ENCODE results near the gene RFX1.
"Not testable (repeated sequence)": the region's sequence is repeated elsewhere in the genome, so short reads cannot be mapped to it uniquely, and the experiment has no call there.

The RFX1 gene

DNA sequence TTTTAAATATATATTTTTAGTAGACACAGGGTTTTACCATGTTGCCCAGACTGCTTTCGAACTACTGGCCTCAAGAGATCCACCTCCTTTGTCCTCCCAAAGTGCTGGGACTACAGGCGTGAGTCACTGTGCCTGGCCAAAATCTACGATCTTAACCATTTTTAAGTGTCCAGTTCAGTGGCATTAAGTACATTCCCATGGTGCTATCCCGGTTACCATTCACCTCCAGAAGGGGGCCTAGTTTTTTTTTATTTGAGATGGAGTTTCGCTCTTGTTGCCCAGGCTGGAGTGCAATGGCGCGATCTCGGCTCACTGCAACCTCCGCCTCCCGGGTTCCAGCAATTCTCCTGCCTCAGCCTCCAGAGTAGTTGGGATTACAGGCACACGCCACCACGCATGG is 29.0 kb upstream of the RFX1 start:
- H3K27ac Mint-ChIP-seq, H3K27me3 Mint-ChIP-seq, H3K9me3 Mint-ChIP-seq, H3K4me3 Mint-ChIP-seq: not testable (repeated sequence)
- Mint-ChIP-seq H3K36me3 (ENCODE audit: low read depth) (peaks cover 28% of the 10 kb centered on the region), H3K4me1 (ENCODE audit: low read depth) (peaks cover 22% of the 10 kb centered on the region)

DNA sequence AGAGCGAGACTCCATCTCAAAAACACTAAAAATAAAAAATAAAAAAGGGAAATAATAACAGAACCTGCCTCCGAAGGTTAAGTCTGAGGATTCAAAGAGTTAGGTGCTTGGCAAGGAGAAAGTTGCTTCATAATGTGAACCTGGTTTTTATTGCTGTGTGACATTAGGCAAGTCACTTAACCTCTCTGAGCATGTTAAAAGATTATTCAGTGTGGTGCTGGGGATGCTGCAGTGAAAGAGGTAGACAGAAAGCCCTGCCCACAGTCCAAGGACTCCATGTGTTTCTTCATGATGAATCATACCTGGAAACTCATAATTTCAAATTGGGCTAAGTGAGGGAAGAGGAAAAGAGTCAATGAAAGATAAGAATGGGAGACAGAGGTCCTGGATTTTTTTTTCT is 27.8 kb upstream of the RFX1 start:
- no peaks in the 10 kb centered on the region for H3K9me3 Mint-ChIP-seq
- H3K36me3 Mint-ChIP-seq (ENCODE audit: low read depth) = peaks cover 25% of the 10 kb centered on the region
- H3K27ac Mint-ChIP-seq = peak overlapping the region; percentile 31
- no peaks in the 10 kb centered on the region for H3K27me3 Mint-ChIP-seq
- peak overlapping the region; percentile 27 for H3K4me3 Mint-ChIP-seq
- peaks cover 22% of the 10 kb centered on the region for H3K4me1 Mint-ChIP-seq (ENCODE audit: low read depth)

DNA sequence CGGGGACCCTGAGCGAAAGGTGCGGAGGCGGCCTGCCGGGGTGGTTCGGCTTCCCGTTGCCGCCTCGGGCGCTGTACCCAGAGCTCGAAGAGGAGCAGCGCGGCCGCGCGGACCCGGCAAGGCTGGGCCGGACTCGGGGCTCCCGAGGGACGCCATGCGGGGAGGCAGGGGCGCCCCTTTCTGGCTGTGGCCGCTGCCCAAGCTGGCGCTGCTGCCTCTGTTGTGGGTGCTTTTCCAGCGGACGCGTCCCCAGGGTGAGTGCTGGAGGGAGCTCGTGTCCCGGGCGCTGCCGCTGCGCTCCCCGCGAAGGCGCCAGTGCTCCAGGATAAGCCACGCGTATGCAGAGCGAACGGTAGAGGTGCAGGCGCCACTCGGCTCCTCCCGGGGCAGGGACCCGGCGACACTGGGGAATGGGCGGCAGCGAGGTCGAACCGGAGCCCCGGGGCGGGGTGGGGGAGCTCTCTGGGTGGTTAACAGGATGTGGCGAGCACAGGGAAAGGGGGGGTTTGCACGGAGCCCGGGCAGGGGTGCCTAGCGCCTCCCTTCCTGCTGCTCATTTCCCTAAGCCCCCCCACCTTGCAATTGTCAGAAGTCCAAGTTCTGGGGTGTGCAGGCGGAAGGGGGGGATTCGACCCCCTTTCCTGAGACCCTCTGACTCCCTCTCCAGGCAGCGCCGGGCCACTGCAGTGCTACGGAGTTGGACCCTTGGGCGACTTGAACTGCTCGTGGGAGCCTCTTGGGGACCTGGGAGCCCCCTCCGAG is 25.8 kb upstream of the RFX1 start, which contains the start of gene IL27RA:
Gene IL27RA (plus strand): TSS at position 44 of the 762 bp plus-strand sequence. CDS start 111 bp downstream, at position 155.
- H3K9me3 Mint-ChIP-seq = no peaks in the 10 kb centered on the region
- H3K4me1 Mint-ChIP-seq (ENCODE audit: low read depth) = peaks cover 22% of the 10 kb centered on the region

DNA sequence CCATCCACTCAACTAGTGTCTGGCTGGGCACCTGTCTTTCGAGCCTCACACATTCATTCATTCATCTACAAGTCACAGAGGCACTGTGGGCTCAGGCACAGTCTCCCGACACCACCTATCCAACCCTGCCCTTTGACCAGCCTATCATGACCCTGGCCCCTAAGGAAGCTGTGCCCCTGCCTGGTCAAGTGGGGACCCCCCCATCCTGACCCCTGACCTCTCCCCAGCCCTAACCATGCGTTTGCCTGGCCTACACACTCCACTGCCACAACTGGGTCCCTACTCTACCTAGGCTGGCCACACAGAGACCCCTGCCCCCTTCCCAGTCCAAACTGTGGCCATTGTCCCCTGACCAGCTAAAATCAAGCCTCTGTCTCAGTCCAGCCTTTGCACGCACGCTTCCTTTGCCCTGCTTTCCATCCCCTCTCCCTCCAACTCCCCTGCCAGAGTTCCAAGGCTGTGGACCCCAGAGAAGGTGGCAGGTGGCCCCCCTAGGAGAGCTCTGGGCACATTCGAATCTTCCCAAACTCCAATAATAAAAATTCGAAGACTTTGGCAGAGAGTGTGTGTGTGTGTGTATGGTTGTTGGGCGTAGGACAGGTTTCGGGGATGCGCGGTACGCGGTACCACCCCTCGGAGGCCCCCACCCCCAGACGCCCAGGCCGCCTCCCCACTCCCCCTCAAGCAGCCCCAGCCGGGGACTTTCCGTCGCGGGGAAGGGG is 25.0 kb upstream of the RFX1 start:
- Mint-ChIP-seq H3K27me3 (no peaks in the 10 kb centered on the region), H3K4me1 (ENCODE audit: low read depth) (peaks cover 21% of the 10 kb centered on the region), H3K27ac (peak overlapping the region; percentile 90), H3K4me3 (peak overlapping the region; percentile 88), H3K36me3 (ENCODE audit: low read depth) (peaks cover 12% of the 10 kb centered on the region), H3K9me3 (no peaks in the 10 kb centered on the region)

More for the DNA sequence above, 25.8 kb upstream of the RFX1 start, which contains the start of gene IL27RA:
- Mint-ChIP-seq H3K36me3 (ENCODE audit: low read depth) (peaks cover 16% of the 10 kb centered on the region), H3K27me3 (no peaks in the 10 kb centered on the region), H3K27ac (peak within 1 kb of the TSS; percentile 90), H3K4me3 (peak within 1 kb of the TSS; percentile 88)

DNA sequence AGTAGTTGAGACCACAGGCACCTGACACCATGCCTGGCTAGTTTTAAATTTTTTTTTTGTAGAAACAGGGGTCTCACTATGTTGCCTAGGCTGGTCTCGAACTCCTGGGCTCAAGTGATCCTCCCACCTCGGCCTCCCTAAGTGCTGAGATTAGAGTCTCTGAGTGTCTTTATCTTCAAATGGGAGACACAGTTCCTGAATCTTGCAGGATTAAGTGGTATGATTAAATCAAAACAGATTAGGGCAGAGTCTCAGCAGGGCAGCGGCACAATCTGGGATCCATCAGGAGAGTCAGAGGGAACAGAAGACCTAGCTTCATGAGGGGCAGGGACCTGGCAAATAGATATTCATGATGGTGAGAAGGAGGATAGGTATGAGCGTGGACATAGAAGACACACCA is 22.8 kb upstream of the RFX1 start:
- H3K9me3 Mint-ChIP-seq = no peaks in the 10 kb centered on the region
- H3K36me3 Mint-ChIP-seq (ENCODE audit: low read depth) = peaks cover 5% of the 10 kb centered on the region
- peaks cover 17% of the 10 kb centered on the region for H3K4me1 Mint-ChIP-seq (ENCODE audit: low read depth)
- no peak overlapping the region for H3K4me3 Mint-ChIP-seq
- H3K27me3 Mint-ChIP-seq = no peaks in the 10 kb centered on the region
- H3K27ac Mint-ChIP-seq = no peak overlapping the region

DNA sequence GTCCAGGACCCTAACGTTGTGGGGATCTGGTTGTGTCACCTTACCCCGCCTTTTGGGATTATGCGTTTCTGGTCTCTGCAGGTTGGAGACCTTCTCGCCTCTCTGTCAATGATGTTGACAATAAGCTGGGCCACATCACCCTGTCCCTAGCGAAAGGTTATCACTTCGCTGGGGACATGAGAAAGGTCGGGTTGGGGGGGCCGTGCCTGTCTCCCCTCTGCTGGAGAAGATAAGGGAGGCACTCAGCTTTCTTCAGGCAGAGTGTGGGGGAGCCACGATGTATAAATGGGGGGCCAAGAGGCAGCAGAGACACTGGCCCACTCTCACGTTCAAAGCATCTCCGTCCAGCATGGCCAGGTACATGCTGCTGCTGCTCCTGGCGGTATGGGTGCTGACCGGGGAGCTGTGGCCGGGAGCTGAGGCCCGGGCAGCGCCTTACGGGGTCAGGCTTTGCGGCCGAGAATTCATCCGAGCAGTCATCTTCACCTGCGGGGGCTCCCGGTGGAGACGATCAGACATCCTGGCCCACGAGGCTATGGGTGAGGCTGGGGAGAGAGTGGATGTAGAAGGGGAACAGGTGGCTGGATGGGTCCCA is 21.8 kb upstream of the RFX1 start, which contains the start of gene RLN3:
Gene RLN3 (plus strand): TSS at position 293 of the 595 bp plus-strand sequence. CDS start 57 bp downstream, at position 350.
- peaks cover 20% of the 10 kb centered on the region for H3K4me1 Mint-ChIP-seq (ENCODE audit: low read depth)
- H3K36me3 Mint-ChIP-seq (ENCODE audit: low read depth) = peaks cover 3% of the 10 kb centered on the region
- no peaks in the 10 kb centered on the region for H3K27me3 Mint-ChIP-seq
- no peak within 1 kb of the TSS for H3K4me3 Mint-ChIP-seq
- no peaks in the 10 kb centered on the region for H3K9me3 Mint-ChIP-seq
- H3K27ac Mint-ChIP-seq = no peak within 1 kb of the TSS

DNA sequence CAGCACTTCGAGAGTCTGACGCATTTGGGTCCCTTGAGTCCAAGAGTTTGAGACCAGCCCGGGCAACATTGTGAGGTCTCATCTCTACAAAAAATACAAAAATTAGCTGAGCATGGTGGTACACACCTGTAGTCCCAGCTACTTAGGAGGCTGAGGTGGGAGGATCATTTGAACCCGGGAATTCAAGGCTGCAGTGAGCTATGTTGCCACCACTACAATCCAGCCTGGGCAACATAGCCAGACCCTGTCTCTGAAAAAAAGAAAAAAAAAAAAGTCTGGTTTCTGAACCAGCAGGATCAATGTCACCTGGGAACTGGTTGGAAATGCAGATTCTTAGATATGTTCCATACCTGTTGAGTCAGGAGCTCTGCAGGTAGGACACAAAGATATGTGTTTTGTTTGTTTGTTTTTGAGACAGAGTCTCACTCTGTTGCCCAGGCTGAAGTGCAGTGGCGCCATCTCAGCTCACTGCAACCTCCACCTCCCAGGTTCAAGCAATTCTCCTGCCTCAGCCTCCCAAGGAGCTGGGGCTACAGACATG is 20.6 kb upstream of the RFX1 start:
- not testable (repeated sequence) for H3K9me3 Mint-ChIP-seq; H3K27ac Mint-ChIP-seq; H3K4me3 Mint-ChIP-seq; H3K36me3 Mint-ChIP-seq (ENCODE audit: low read depth); H3K27me3 Mint-ChIP-seq
- H3K4me1 Mint-ChIP-seq (ENCODE audit: low read depth) = peaks cover 16% of the 10 kb centered on the region

DNA sequence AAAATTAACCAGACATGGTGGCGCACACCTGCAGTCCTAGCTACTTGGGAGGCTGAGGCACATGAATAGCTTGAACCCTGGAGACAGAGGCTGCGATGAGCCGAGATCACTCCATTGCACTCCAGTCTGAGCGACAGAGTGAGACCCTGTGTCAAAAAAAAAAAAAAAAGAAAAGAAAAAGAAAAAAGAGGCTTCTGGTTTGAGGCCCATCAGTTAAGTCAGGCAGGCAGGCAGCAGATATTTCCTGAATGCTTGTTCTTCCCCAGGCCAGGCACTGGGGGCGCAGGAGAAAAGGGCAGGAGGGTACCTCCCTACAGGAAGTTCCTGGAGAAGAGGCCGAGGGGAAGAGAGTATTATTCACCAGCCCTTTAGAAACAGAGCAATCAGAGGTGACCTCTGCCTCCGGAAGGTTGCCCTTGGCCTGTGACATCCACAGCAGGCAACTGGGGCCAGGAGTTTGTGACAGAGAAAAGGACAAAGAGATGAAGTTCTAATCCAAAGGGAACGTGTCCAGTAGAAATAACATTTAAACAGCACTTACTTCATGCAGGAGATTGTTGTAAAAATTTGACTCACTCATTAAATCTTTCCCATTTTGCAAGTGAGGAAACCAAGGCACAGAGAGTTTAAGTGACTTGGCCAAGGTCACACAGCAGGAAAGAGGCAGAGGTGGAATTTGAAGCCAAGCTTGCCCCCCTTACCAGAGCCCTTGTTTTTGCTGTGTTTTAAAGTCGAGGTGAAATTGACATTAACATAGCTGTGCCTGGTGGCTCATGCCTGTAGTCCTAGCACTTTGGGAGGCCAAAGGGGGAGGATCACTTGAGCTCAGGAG is 17.5 kb upstream of the RFX1 start:
- no peak overlapping the region for H3K4me3 Mint-ChIP-seq
- H3K4me1 Mint-ChIP-seq (ENCODE audit: low read depth) = peaks cover 13% of the 10 kb centered on the region
- H3K27me3 Mint-ChIP-seq = no peaks in the 10 kb centered on the region
- H3K27ac Mint-ChIP-seq = peak overlapping the region; percentile 34
- H3K36me3 Mint-ChIP-seq (ENCODE audit: low read depth) = no peaks in the 10 kb centered on the region
- no peaks in the 10 kb centered on the region for H3K9me3 Mint-ChIP-seq

DNA sequence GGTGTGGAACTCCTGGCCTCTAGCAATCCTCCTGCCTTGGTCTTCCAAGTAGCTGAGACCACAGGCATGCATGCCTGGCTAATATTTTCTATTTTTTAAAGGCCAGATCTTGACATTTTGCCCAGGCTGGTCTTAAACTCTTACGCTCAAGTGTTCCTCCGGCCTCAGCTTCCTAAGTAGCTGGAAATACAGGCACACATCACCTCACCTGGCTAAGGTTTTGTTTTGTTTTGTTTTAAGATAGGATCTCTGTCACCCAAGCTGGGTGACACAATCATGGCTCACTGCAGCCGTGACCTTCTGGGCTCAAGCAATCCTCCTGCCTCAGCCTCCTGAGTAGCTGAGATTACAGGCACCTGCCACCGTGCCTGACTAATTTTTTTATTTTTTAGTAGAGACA is 16.3 kb upstream of the RFX1 start:
- Mint-ChIP-seq H3K4me1 (ENCODE audit: low read depth) (peaks cover 17% of the 10 kb centered on the region), H3K27ac (no peak overlapping the region), H3K36me3 (ENCODE audit: low read depth) (no peaks in the 10 kb centered on the region), H3K4me3 (no peak overlapping the region), H3K27me3 (no peaks in the 10 kb centered on the region), H3K9me3 (no peaks in the 10 kb centered on the region)

DNA sequence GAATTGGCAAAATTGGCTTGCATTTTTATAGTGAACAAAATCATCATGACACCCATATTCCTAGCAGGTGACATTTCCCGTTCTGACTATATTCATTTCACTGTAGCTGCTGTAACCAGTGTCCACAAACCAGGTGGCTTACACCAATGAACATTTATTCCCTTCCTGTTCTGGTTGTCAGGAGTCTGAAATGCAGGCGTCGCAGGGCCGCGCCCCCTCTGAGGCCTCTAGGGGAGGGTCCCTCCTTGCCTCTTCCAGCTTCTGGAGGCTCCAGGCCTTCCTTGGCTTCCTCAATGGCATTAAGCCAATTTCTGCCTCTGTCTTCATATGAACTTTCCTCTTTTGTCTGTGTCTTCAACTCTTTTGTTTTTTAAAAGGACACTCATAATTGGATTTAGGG is 15.4 kb upstream of the RFX1 start:
- peaks cover 17% of the 10 kb centered on the region for H3K4me1 Mint-ChIP-seq (ENCODE audit: low read depth)
- no peak overlapping the region for H3K27ac Mint-ChIP-seq

DNA sequence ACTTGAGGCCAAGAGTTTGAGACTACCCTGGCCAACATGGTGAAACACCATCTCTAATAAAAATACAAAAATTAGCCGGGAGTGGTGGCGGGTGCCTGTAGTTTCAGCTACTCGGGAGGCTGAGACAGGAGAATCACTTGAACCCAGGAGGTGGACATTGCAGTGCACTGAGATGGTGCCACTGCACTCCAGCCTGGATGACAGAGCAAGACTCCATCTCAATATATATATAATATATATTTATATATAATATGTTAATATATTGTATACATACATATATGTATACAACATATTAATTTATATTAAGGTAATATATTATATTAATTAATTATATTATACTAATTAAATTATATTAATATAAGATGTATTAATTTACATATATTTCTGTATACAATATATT is 13.6 kb upstream of the RFX1 start:
- H3K4me1 Mint-ChIP-seq (ENCODE audit: low read depth) = peaks cover 23% of the 10 kb centered on the region
- H3K9me3 Mint-ChIP-seq; H3K27me3 Mint-ChIP-seq; H3K27ac Mint-ChIP-seq; H3K36me3 Mint-ChIP-seq (ENCODE audit: low read depth); H3K4me3 Mint-ChIP-seq: not testable (repeated sequence)

More for the DNA sequence above, 15.4 kb upstream of the RFX1 start:
- H3K9me3 Mint-ChIP-seq = no peaks in the 10 kb centered on the region
- H3K36me3 Mint-ChIP-seq (ENCODE audit: low read depth) = no peaks in the 10 kb centered on the region
- no peaks in the 10 kb centered on the region for H3K27me3 Mint-ChIP-seq
- no peak overlapping the region for H3K4me3 Mint-ChIP-seq

DNA sequence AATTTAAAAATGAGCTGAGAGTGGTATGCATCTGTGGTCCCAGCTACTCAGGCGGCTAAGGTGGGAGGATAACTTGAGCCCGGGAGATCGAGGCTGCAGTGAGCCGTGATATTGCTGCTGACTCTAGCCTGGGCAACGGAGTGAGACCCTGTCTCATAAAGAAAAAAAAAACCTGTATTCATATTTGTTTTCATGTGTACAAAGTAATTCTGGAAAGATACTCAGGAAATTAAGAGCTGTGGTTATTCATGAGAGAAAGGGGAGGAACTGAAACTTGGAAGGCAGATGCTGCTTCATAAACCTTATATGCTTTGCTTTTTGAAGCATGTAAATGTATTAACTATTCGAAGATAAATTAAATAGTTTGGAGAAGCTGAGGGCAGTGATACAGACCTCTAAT is 13.0 kb upstream of the RFX1 start:
- H3K27ac Mint-ChIP-seq = no peak overlapping the region
- H3K27me3 Mint-ChIP-seq = no peaks in the 10 kb centered on the region
- H3K4me3 Mint-ChIP-seq = no peak overlapping the region
- peaks cover 27% of the 10 kb centered on the region for H3K4me1 Mint-ChIP-seq (ENCODE audit: low read depth)
- no peaks in the 10 kb centered on the region for H3K9me3 Mint-ChIP-seq
- no peaks in the 10 kb centered on the region for H3K36me3 Mint-ChIP-seq (ENCODE audit: low read depth)

DNA sequence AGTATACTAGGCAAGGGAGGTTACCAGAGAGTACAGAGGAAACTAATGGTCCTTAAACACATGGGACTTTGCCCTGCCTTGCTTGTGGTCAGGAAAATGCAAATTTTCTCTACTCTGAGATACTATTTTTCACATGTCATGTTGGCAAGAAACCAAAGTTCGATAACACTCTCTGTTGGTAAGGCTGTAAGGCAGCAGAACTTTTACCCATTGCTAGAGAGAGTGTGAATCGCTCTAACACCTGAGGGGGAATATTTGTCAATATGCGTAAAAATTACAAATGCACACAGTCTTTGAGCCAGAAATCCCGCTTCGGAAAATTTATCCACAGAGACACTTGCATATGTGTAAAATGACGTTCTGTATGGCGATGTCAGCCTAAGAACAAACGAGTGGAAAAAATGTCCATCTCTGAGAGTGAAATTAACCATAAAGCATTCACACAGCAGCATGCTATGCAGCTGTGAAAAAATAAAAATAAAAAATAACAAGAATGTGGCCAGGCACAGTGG is 9.5 kb upstream of the RFX1 start:
- Mint-ChIP-seq H3K4me3 (no peak overlapping the region), H3K4me1 (ENCODE audit: low read depth) (peaks cover 18% of the 10 kb centered on the region), H3K27me3 (no peaks in the 10 kb centered on the region), H3K9me3 (no peaks in the 10 kb centered on the region), H3K27ac (no peak overlapping the region), H3K36me3 (ENCODE audit: low read depth) (no peaks in the 10 kb centered on the region)

DNA sequence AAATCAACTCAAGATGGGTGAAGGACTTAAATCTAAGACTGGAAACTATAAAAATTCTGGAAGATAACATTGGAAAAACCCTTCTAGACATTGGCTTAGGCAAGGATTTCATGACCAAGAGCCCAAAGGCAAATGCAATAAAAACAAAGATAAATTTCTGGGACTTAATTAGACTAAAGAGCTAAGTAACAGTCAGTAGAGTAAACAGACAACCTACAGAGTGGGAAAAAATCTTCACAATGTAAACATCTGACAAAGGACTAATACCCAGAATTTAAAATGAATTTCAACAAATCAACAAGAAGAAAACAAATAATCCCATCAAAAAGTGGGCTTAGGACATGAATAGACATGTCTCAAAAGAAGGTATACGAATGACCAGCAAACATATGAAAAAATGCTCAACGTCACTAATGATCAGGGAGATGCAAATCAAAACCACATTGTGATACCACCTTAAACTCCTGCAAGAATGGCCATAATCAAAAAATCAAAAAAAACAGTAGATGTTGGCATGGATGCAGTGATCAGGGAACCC is 6.3 kb upstream of the RFX1 start:
- Mint-ChIP-seq H3K9me3 (no peaks in the 10 kb centered on the region), H3K27ac (no peak overlapping the region), H3K36me3 (ENCODE audit: low read depth) (no peaks in the 10 kb centered on the region), H3K4me3 (no peak overlapping the region), H3K4me1 (ENCODE audit: low read depth) (peaks cover 14% of the 10 kb centered on the region), H3K27me3 (no peaks in the 10 kb centered on the region)

Measured in stimulated activated naive CD8-positive, alpha-beta T cell treated with anti-CD3 and anti-CD28 coated beads, Interleukin-15, Interleukin-2, amounts not matched to agents 100 ng/mL and 50 ng/mL, for 24 hours (primary cell).